Right ventricle myocardium superior (tissue), 1 donor: ENCODE results near the gene TMEM190. TPM values are rescaled to one million over a fixed set of nuclear protein-coding genes. Genes with fewer than 3 reads are reported as not detected.
"Not testable (repeated sequence)": the region's sequence is repeated elsewhere in the genome, so short reads cannot be mapped to it uniquely, and the experiment has no call there.

ENCODE experiments used
- ATAC-seq: fragments of 200-7000 bp; cut with Tn5 transposase; one replicate; pipeline ENCODE4 v1.9.1; 2020; ENCODE audit warnings: mild to moderate bottlenecking; ENCODE audit not compliant: poor library complexity
- DNase-seq: peaks from one replicate; pipeline ENCODE4 v3.0.0-alpha.2; 2020
- intact Hi-C: fragments of 100-400 bp; cut with DNase I; formaldehyde crosslinking; loops from one replicate; pipeline ENCODE4 v1.11.2; 2022
- total RNA-seq: library from RNA; stranded (reverse); fragmentation: NEBNext Ultra II Directional; extraction: Animal tissue kit (Norgen Biotek cat#: 25700); gene quantifications from one replicate; pipeline ENCODE4 v1.2.1, GENCODE V29; 2021
- donor health status: DM: no; HTN: yes; CAD: no; lungs with severe emphysema.

TMEM190 gene
- total RNA-seq, 1 donor from 2014 or later = not detected

GRCh38 chr19:55384920-55385723 lies 8.5 kb downstream of the TMEM190 start:
- DNase-seq = peak; percentile 99

GRCh38 chr19:55385724-55386492 lies 9.3 kb downstream of the TMEM190 start, which contains the start of gene RPL28:
Gene RPL28, plus strand, starts transcription at chr19:55385932. Its CDS starts 426 bp downstream, at chr19:55386358.
- peak; percentile 98 for DNase-seq
- peak; percentile 93 for ATAC-seq
- intact Hi-C loops = loop anchor here (2.0 kb wide), 1 partner anchor 47 kb away; the partner anchor contains the start of gene KMT5C

More at GRCh38 chr19:55384920-55385723, 8.5 kb downstream of the TMEM190 start:
- ATAC-seq = peak; percentile 93
- intact Hi-C loops = loop anchor here (2.0 to 5.0 kb wide), 2 partner anchors 46 to 83 kb away; partner anchors contain the start of gene KMT5C

- ATAC-seq (no peak), DNase-seq (no peak)
- intact Hi-C loops = no loop called here
These were observed 9.9 kb downstream of the TMEM190 start for GRCh38 chr19:55386493-55386971.

- intact Hi-C loops = no loop called here
- ATAC-seq (no peak), DNase-seq (no peak)
These were observed 11.3 kb downstream of the TMEM190 start for GRCh38 chr19:55387736-55388497.

GRCh38 chr19:55389386-55390317 lies 13.0 kb downstream of the TMEM190 start:
- intact Hi-C loops = no loop called here
- ATAC-seq = no peak
- no peak for DNase-seq

GRCh38 chr19:55390461-55390880 lies 13.8 kb downstream of the TMEM190 start:
- DNase-seq (no peak), ATAC-seq (no peak)
- intact Hi-C loops = no loop called here

- ATAC-seq = no peak
- intact Hi-C loops = no loop called here
- no peak for DNase-seq
These were observed 14.6 kb downstream of the TMEM190 start for GRCh38 chr19:55391191-55391670.

- no peak for DNase-seq
- ATAC-seq = no peak
- intact Hi-C loops = no loop called here
These were observed 15.3 kb downstream of the TMEM190 start for GRCh38 chr19:55391702-55392615.

- DNase-seq (no peak), ATAC-seq (no peak)
These were observed 16.5 kb downstream of the TMEM190 start for GRCh38 chr19:55392820-55393761.

GRCh38 chr19:55398200-55398925 lies 21.7 kb downstream of the TMEM190 start:
- ATAC-seq = no peak
- intact Hi-C loops = no loop called here
- DNase-seq = no peak

More at GRCh38 chr19:55392820-55393761, 16.5 kb downstream of the TMEM190 start:
- intact Hi-C loops = no loop called here

GRCh38 chr19:55400281-55401087 lies 23.9 kb downstream of the TMEM190 start:
- ATAC-seq (no peak), DNase-seq (no peak)
- intact Hi-C loops = no loop called here

GRCh38 chr19:55401390-55401789 lies 24.8 kb downstream of the TMEM190 start:
- intact Hi-C loops, ATAC-seq, DNase-seq: not testable (repeated sequence)

GRCh38 chr19:55402509-55402908 lies 25.9 kb downstream of the TMEM190 start:
- ATAC-seq (no peak), DNase-seq (no peak)
- intact Hi-C loops = no loop called here

- ATAC-seq (no peak), DNase-seq (no peak)
- intact Hi-C loops = no loop called here
These were observed 29.0 kb downstream of the TMEM190 start for GRCh38 chr19:55405638-55406037.
